ENCODE results near the gene NTM.
"Not testable (repeated sequence)": the region's sequence is repeated elsewhere in the genome, so short reads cannot be mapped to it uniquely, and the experiment has no call there.

The NTM gene

DNA sequence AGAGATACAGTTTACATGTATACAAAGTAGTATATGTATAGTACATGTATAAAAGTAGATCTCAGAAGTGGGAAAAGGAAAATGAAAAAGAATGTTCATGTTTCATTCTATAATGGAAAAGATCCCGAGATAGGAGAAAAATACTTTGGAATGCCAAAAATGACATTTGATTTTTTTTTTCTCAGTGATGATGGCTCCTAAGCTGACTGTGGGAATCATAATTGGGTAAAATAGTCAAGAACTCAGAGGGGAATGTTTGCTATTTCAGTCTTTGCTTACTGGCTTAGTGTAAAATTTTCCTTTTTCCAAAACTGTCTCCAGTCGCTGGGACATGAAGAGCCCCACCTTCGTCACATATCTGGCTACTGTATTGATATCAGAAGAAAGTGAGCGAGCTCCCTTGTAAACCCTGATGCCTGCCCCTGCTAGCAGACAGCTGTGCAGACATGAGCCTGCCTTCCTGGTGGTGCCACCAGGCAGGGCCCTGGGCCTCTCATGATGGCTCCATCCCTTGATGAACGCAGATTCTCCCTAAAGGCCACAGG lies 944.6 kb downstream of the NTM start:
- no peak for DNase-seq

DNA sequence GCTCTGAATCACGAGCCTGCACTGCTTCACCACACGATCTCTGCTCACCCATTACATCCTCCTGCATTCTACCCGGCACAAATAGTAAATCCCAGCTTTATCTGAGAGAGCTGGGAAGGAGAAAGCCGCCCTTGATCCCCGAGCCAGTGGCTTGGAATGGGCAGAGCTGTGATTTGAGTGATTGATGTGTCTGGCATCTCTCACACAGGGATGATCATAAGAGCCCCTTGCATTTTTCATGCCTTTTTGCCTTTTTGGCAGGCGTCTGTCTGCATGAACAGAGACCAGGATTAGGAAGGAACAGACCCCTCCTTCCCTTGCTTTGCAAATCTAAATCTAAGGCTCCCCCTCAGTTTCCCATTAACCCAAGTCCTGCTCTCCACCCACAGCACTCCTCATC lies 945.3 kb downstream of the NTM start:
- DNase-seq = no peak

GRCh38 chr11:132318421-132319157 lies 948.2 kb downstream of the NTM start:
- DNase-seq = no peak

DNA sequence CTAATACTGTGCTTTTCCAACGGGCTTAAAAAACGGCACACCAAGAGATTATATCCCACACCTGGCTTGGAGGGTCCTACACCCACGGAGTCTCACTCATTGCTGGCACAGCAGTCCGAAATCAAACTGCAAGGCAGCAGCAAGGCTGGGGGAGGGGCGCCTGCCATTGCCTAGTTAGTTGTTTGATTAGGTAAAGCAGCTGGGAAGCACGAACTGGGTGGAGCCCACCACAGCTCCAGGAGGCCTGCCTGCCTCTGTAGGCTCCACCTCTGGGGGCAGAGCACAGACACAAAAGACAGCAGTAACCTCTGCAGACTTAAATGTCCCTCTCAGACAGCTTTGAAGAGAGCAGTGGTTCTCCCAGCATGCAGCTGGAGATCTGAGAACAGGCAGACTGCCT lies 949.0 kb downstream of the NTM start:
- not testable (repeated sequence) for DNase-seq

DNA sequence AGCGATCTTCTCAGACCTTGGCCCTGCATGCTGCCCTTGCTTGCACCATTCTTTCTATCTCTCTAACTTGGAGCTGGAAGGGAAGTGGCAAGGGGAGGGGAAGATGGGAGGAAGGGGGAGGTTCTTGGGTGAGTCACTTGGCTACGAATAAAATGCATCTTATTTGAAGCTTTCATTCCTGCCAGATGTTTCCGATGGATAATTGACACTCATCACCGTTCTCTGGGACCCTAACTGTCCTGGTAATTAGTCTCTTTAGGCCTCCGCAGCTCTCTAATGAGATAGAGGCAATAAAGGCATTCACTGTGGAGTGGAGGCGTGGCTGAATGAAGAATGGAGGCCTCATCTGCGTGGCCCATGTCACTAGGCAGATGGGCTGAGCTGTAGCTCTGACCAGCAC lies 960.1 kb downstream of the NTM start:
- DNase-seq = no peak

- DNase-seq = no peak
Measured at GRCh38 chr11:132332521-132332920, 962.1 kb downstream of the NTM start.

- no peak for DNase-seq
Measured at GRCh38 chr11:132334769-132335280, 964.4 kb downstream of the NTM start.

DNA sequence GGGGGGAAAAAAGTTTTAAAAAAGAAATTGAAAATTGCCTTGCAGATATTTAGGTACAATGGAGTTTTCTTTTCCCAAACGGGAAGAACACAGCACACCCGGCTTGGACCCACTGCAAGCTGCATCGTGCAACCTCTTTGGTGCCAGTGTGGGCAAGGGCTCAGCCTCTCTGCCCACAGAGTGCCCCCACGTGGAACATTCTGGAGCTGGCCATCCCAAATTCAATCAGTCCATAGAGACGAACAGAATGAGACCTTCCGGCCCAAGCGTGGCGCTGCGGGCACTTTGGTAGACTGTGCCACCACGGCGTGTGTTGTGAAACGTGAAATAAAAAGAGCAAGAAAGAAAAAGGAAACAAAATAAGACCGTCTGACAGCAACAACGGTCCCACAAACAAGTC lies 964.9 kb downstream of the NTM start:
- DNase-seq = no peak

DNA sequence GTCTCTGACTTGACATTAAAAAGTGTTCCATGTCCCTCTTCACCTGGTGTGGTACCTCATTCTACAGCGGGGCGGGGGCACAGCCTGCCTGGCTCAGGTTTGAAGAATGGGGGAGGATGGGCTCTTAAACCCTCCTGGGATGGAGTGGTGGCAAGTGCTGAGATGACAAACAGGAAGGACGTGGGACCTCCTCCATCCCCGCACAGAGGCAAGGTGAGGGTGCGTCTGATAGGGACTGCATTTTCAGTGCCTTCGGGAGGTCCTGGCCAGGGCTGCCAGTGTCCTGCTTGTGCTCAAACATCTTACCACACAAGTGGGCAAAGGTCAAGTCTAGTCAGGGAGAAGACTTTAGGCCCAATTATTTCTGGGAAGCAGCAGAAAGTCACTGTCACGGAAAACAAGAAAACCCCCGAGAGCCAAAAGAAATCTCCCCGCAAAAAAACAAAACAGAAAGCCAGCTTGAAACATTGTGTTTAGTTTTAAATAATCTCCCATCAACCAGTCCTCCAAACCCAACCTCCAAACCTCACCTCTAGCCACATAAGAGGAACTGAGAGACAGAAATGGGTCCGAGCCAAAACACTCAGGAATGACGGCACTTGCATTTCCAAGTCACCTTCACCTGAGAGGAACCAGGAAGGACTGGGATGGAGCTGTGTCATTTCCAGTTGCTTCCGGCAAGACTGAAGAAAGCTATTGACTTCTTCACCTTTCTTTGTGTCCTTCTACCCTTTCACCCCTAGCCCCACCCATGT lies 966.5 kb downstream of the NTM start:
- DNase-seq = no peak

DNA sequence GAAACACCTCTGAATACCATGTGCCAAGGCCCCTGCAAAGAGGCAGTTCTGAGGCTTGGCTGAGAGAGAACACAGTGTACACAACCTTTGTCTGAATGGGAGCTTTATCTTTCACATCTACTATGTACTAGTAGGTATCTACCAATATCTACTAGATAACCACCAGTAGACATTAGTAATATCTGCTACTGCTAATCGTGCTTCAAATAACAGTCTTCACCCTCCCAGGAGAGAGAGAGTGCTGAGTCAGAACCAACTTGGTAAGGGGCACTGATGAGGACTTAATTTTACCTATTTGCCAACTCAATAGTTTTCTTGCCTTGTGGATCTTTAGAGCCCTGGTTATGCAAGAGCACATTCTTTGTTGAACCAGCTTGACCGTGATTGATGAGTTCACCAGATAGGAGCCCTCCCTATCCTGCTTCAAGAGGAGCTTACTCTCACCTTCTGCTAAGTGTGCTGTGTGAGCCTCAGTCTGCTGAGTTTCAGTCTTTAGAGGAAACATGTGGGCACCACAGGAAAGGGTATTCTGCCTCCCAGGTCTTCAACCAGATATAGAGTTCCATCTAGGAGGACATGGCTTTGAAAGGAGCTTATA lies 967.5 kb downstream of the NTM start:
- DNase-seq = no peak

- no peak for DNase-seq
Measured at GRCh38 chr11:132342408-132342807, 972.0 kb downstream of the NTM start.

DNA sequence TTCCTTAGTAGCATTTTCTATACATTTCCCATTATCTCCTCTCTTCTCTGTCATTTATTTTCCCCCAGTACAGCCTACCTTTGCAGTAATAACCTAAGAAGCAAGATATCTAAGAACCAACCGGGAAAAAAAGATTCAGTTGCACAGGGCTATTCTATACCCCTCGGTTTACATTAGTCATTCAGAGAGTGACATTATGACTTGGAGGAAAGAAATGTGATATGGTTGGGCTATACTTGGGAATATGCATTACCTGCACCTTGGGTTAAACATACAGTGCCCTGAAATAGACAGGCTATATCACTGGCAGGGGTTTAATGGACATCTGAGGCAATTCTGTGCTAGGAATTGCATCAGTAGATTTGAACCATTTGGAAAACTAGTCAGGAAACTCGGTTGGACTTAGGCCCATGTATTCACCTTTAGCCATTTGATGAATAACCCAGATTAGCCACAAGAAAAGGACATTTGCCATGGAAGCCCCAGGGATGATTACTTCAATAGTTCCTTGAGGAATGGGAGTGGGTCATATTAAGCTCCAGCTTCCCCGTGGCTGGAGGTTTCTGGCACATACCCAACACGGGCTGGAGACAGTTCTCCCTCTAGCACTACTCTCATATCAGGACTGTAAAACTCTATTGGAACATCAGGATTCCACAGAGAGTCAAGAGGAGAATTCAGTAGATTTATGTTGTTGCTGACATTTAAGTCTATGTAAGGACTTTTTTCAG lies 973.2 kb downstream of the NTM start:
- DNase-seq = no peak

GRCh38 chr11:132346558-132347148 lies 976.2 kb downstream of the NTM start:
- no peak for DNase-seq

- no peak for DNase-seq
Measured at GRCh38 chr11:132347156-132348090, 977.0 kb downstream of the NTM start.

DNA sequence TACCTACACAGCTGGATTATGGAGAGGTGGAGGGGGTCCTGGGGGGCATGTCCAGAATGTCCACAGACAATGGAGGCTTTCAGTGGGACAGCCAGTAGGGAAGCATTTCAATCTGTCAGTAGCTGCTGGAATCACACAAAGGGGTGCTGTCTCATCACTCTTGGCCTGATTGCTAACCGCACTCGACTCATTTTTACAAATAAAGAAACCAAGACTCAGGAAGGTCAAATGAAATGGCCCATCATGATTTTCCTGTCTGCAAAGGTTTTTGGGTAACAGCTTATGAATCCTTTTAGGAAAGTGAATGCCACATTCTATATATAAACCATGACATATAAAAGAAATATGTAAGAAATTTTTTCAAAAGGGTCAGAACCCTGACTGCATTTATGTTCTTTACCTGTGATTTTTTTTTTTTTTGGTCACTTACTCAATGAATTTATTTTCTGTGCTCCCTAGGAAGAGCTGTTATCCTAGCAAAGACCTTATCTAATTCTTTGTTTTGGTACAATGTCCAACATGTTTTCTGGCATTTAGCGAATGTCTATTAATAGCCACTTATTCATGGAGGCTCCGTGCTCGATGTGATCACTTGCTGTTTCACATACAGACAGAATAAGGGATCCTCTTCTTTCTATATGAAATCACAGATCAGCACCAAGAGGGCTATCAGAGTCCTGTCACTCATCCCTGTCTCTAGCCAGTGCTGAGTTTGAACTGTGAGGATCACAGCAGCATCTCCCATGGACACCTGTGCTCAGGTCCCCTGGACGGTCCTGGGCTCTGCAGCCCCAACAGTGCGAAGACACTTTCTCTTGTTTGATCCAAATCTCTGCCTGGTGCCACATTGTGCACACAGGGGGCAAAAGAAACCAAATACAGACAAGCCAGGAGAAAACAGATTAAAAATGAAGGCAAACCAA lies 979.7 kb downstream of the NTM start:
- DNase-seq = no peak

GRCh38 chr11:132351050-132351449 lies 980.6 kb downstream of the NTM start:
- DNase-seq = no peak

GRCh38 chr11:132352497-132352896 lies 982.1 kb downstream of the NTM start:
- DNase-seq = no peak

- DNase-seq = no peak
Measured at GRCh38 chr11:132353255-132353654, 982.8 kb downstream of the NTM start.

GRCh38 chr11:132357811-132358572 lies 987.6 kb downstream of the NTM start:
- DNase-seq = no peak

Measured in NCI-H1092 (cell line).